ENCODE data around the gene SRPRB.

Gene SRPRB

DNA sequence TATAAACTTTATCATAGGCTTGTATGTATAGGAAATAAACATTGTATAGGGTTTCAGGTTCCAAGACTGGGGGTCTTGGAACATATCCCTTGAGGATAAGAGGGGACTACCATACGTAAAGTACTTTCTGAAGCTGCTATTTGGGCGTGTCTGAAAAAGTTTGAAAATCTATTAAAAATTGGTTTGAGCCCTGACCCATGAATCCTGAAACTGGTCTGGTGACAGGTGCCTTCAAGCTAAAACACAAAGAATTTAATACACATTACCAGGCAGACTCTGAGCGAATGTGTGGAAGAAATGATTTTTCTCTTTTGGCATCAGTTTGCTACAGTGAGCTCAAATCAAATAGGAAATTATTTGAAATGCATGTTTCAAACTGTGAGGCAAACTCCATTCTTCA lies 43.1 kb upstream of the SRPRB start:
- Histone ChIP-seq H3K79me2 (no peaks in the 10 kb centered on the region), H3K9me3 (ENCODE audit: control insufficient read depth, low read length) (no peaks in the 10 kb centered on the region), H3K4me3 (ENCODE audit: low read depth, low read length) (no peak overlapping the region), H3K36me3 (ENCODE audit: control insufficient read depth, insufficient read depth, low read length) (no peaks in the 10 kb centered on the region), H3K27ac (no peak overlapping the region), H3K4me1 (no peaks in the 10 kb centered on the region), H3K4me2 (ENCODE audit: low read length) (no peak overlapping the region), H2AFZ (no peak overlapping the region), H3K9ac (no peak overlapping the region), H3K27me3 (ENCODE audit: control insufficient read depth, insufficient read depth, low read length) (no peaks in the 10 kb centered on the region)
- TF ChIP-seq, protein P1, sequence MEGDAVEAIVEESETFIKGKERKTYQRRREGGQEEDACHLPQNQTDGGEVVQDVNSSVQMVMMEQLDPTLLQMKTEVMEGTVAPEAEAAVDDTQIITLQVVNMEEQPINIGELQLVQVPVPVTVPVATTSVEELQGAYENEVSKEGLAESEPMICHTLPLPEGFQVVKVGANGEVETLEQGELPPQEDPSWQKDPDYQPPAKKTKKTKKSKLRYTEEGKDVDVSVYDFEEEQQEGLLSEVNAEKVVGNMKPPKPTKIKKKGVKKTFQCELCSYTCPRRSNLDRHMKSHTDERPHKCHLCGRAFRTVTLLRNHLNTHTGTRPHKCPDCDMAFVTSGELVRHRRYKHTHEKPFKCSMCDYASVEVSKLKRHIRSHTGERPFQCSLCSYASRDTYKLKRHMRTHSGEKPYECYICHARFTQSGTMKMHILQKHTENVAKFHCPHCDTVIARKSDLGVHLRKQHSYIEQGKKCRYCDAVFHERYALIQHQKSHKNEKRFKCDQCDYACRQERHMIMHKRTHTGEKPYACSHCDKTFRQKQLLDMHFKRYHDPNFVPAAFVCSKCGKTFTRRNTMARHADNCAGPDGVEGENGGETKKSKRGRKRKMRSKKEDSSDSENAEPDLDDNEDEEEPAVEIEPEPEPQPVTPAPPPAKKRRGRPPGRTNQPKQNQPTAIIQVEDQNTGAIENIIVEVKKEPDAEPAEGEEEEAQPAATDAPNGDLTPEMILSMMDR (IDR thresholded peaks at IDR 0.05): no peak

DNA sequence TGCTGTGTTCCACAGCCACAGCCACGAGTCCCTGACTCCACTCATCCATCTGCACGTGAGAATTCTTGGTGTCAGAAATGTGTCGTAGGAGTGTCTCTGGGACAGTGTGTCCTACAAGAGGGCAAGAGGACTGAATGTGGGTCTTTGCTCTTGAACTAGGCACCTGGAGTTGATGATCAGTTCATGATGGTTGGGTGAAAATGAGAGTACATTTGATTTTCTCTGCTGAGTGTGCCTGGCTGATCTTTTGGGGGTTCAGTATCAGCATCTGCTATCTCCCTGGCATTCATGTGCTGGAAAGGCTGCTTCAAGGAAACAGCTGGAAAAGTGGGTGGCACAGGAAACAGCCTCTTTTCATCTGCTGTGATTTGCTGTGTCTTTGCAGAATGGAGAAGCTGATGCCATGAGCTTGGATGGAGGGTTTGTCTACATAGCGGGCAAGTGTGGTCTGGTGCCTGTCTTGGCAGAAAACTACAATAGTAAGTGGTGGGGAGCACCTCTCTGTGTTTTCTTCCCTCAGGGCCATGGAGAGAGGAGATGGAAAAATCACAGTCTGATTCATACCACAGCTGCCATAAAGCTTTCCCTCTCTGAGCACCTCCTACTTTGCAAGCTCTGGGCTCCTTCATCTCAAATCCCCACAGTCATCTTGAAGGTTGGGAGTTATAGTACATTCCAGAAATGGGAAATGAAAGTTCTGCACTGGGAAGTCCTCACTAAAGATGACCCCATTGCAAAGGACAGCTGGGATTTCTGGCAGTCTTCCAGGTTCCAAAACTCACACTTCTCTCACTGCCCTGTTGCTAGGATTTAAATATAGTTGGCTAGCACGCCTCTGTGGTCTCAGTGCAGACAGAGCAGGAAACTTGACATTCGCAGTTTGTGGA lies 41.6 kb upstream of the SRPRB start:
- TF ChIP-seq, protein P1 (IDR thresholded peaks at IDR 0.05): no peak
- Histone ChIP-seq H3K9me3 (ENCODE audit: control insufficient read depth, low read length) (no peaks in the 10 kb centered on the region), H2AFZ (no peak overlapping the region), H3K4me2 (ENCODE audit: low read length) (no peak overlapping the region), H3K79me2 (no peaks in the 10 kb centered on the region), H3K4me3 (ENCODE audit: low read depth, low read length) (no peak overlapping the region), H3K27me3 (ENCODE audit: control insufficient read depth, insufficient read depth, low read length) (no peaks in the 10 kb centered on the region), H3K9ac (no peak overlapping the region), H3K27ac (no peak overlapping the region), H3K4me1 (no peaks in the 10 kb centered on the region), H3K36me3 (ENCODE audit: control insufficient read depth, insufficient read depth, low read length) (no peaks in the 10 kb centered on the region)

DNA sequence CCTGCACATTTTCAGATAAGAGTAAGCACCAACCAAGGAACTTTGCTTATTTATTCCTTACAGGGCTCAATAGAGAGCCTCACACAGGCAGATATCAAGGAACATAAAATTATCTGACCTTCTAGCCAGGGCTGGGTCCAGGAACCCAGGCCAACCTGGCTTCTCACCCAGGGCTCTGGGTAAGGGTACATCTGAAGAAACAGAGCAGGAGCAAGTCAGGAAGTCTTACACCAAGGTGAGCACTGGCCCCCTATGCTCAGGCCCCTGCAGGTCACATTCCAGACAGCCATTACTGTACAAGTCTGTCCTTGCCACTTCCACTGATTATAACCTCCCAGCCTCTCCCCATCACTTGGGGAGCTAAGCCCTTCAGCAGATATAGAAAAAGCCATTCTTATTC lies 40.4 kb upstream of the SRPRB start:
- H2AFZ ChIP-seq: no peak overlapping the region
- no peaks in the 10 kb centered on the region for H3K79me2 ChIP-seq
- H3K27me3 ChIP-seq (ENCODE audit: control insufficient read depth, insufficient read depth, low read length): no peaks in the 10 kb centered on the region
- no peak overlapping the region for H3K9ac ChIP-seq
- TF ChIP-seq, protein P1 (IDR thresholded peaks at IDR 0.05): no peak
- no peaks in the 10 kb centered on the region for H3K9me3 ChIP-seq (ENCODE audit: control insufficient read depth, low read length)
- H3K4me2 ChIP-seq (ENCODE audit: low read length): no peak overlapping the region
- no peaks in the 10 kb centered on the region for H3K4me1 ChIP-seq
- no peak overlapping the region for H3K27ac ChIP-seq
- no peak overlapping the region for H3K4me3 ChIP-seq (ENCODE audit: low read depth, low read length)
- no peaks in the 10 kb centered on the region for H3K36me3 ChIP-seq (ENCODE audit: control insufficient read depth, insufficient read depth, low read length)

DNA sequence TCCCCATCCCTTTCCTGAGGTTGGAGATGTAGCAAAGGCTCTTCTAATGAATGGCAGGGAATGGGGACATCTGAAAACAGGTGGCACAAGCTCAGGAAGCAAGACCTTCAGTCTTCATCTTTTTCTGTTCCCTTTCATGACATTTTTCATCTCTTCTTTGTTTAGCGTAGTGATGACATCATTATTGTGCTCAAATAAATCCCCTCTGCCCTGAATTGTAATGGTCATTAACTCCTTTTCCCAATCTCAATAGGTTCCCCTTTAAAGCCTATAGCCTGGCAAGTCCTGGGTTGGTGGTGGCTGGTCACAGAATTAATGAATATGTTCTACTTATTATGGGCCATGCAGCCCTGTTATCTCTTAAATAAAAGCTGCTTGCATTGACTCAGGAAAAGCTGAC lies 38.0 kb upstream of the SRPRB start:
- no peaks in the 10 kb centered on the region for H3K36me3 ChIP-seq (ENCODE audit: control insufficient read depth, insufficient read depth, low read length)
- no peak overlapping the region for H3K9ac ChIP-seq
- no peak overlapping the region for H3K4me2 ChIP-seq (ENCODE audit: low read length)
- H3K4me3 ChIP-seq (ENCODE audit: low read depth, low read length): no peak overlapping the region
- H3K9me3 ChIP-seq (ENCODE audit: control insufficient read depth, low read length): no peaks in the 10 kb centered on the region
- H3K27ac ChIP-seq: no peak overlapping the region
- no peaks in the 10 kb centered on the region for H3K27me3 ChIP-seq (ENCODE audit: control insufficient read depth, insufficient read depth, low read length)
- H3K79me2 ChIP-seq: no peaks in the 10 kb centered on the region
- TF ChIP-seq, protein P1 (IDR thresholded peaks at IDR 0.05): no peak
- no peaks in the 10 kb centered on the region for H3K4me1 ChIP-seq
- no peak overlapping the region for H2AFZ ChIP-seq

DNA sequence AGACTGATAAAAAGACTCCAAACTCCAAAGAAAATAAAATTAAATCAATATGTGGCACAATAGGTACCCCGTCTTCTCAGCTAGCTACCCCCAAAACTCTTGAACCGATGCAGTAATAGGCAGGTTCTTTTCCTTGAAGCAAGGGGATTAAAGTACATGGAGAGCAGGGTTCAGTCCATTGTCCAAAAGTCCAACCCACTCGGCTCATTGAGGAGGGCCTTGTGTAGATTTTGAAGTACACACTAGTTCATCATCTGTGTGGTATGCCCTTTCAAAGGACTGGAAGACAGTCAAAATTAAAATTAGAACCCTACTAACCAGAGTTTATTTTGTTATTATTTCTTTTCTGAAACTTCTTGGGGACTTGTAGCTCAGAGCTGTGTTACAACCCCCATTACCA lies 36.1 kb upstream of the SRPRB start:
- H3K9me3 ChIP-seq (ENCODE audit: control insufficient read depth, low read length): no peaks in the 10 kb centered on the region
- no peaks in the 10 kb centered on the region for H3K27me3 ChIP-seq (ENCODE audit: control insufficient read depth, insufficient read depth, low read length)
- no peak overlapping the region for H3K27ac ChIP-seq
- no peaks in the 10 kb centered on the region for H3K4me1 ChIP-seq
- TF ChIP-seq, protein P1 (IDR thresholded peaks at IDR 0.05): no peak
- H3K4me2 ChIP-seq (ENCODE audit: low read length): no peak overlapping the region
- no peak overlapping the region for H3K4me3 ChIP-seq (ENCODE audit: low read depth, low read length)
- H3K36me3 ChIP-seq (ENCODE audit: control insufficient read depth, insufficient read depth, low read length): no peaks in the 10 kb centered on the region
- no peak overlapping the region for H3K9ac ChIP-seq
- H3K79me2 ChIP-seq: no peaks in the 10 kb centered on the region
- H2AFZ ChIP-seq: no peak overlapping the region
